GM21576 (cell line): ENCODE data around the gene TNFRSF8.

Experiments used
- ATAC-seq: cut with Tn5 transposase; IDR thresholded peaks from one replicate; pipeline ENCODE4 v1.9.1; 2021; ENCODE audit warnings: mild to moderate bottlenecking, moderate library complexity; ENCODE audit not compliant: unreplicated experiment

Gene TNFRSF8

GRCh38 chr1:12185918-12186678 is 123.0 kb downstream of the TNFRSF8 start:
- ATAC-seq: no peak

GRCh38 chr1:12186679-12186985 is 123.5 kb downstream of the TNFRSF8 start:
- no peak for ATAC-seq

DNA sequence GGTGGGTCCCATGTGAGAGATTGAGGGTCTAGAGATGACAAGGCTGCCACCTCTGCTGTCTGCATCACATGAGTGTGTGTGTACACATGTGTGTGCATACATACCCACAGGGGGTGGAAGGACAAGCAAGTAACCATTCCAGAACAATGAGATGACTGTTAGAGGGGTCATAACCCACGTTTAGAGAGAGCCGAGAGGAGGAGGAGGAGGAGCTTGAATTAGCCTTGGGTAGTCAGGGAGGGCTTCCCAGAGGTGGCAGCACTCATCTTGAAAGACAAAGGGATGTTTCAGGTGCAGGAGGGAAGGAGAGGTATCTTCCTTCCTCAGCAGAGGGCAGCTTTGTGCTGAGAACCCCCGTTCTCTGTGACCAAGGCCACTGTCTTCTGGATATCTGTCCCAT is 125.0 kb downstream of the TNFRSF8 start:
- ATAC-seq: no peak

DNA sequence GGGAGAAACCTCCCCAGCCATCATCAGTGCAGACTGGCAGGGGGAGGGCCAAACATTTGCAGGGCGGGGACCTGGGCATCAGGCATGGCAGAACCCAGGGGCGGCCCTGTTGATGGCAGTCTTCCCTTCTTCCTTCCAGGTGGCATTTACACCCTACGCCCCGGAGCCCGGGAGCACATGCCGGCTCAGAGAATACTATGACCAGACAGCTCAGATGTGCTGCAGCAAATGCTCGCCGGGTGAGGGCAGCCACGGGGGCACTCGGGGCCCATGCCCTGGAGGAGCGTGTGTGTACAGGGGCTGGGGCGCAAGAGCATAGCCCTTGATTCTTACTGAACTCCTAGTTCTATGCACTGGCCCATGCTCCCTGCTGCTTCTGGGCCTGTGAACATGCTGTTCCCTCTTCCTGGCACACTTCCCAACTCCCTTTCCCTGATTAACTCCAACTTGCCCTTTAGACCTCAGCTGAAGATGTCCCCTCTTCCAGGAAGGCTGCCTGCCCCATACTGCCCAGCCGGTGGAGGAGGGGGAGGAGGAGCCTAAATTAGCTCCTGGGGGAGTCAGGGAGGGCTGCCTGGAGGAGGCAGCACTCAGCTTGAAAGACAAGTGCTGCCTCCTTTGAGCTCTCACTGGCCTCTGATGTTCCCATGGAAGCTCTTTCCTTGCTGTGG is 125.7 kb downstream of the TNFRSF8 start:
- ATAC-seq: no peak

GRCh38 chr1:12189328-12189682 is 126.2 kb downstream of the TNFRSF8 start:
- no peak for ATAC-seq

GRCh38 chr1:12191242-12192032 is 128.3 kb downstream of the TNFRSF8 start:
- no peak for ATAC-seq
